AG20443 (cell line): ENCODE results near the gene CDH20.

ENCODE experiments used
- DNase-seq: peaks from one replicate; pipeline ENCODE4 v3.0.0; 2012; ENCODE audit warnings: low spot score, mixed read lengths

The CDH20 gene

DNA sequence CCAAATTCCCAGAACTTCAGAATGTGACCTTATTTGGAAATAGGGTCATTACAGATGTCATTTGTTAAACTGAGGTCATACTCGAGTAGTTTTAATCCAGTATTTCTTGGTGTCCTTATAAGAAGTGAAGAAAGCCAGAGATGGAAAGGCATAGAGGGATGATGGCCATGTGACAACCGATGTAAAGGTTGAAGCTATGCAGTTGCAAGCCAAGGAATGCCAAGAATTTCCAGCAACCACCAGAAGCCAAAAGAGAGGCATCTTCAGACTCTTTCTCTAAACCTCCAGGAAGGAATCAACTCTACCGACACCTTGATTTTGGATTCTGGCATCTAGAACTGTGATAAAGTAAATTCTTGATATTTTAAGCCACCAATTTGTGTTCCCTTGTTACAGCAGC, 242.2 kb downstream of the CDH20 start:
- no peak for DNase-seq

DNA sequence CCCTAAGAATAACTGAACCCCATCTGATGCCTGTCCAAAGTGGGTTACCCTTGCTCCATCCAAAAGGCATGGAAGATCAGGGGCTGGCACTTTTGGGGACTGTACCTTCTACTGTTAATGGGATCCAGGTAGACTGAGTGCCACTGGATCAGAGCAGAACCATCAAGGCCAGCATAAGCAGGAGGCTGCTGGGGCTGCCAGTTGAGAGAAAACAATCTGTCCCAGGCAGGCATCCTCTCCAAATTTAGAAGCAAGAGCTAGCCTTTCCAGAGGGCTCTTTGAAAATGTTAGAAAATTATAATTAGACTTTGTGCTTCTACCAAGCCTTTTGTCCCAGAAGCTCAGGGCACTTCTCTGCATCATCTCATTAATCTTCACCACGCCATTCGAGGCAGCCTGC, 245.6 kb downstream of the CDH20 start:
- DNase-seq: no peak

DNA sequence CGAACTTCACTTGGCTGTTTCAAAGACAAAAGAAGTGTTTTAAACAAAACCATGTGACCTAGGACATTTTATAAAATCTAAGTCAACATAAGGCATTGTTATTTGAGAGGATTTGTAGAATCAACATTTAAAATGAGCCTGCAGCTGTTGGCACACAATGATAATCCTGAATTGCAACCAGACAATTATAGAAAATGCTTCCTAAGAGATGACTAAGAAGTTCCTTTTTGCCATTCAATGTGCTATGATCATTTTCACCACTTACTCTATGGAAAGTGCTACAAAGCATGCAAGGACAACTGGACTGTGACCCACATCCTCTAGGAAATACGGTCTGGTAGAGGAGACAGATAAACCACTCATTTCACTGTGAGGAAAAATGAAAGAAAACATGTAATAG, 246.4 kb downstream of the CDH20 start:
- no peak for DNase-seq

DNA sequence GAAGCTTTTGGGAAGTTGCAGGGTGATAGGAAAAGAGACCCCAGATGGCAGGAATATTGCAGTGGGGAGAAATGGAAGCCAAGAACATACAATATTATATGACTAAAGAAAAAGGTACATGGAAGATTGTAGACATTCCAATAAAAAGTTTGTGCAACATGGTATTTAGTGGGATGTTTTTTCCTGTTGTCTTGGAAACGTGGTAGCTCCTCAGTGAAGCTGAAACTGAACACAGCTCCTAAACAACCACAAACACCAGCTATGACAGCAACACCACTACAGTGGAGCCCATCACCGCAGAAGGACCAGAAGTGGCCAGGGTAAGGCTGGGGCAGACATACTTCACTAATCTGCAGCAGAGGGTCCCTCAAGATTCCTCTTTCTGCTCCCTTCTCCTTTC, 246.8 kb downstream of the CDH20 start:
- DNase-seq: no peak

DNA sequence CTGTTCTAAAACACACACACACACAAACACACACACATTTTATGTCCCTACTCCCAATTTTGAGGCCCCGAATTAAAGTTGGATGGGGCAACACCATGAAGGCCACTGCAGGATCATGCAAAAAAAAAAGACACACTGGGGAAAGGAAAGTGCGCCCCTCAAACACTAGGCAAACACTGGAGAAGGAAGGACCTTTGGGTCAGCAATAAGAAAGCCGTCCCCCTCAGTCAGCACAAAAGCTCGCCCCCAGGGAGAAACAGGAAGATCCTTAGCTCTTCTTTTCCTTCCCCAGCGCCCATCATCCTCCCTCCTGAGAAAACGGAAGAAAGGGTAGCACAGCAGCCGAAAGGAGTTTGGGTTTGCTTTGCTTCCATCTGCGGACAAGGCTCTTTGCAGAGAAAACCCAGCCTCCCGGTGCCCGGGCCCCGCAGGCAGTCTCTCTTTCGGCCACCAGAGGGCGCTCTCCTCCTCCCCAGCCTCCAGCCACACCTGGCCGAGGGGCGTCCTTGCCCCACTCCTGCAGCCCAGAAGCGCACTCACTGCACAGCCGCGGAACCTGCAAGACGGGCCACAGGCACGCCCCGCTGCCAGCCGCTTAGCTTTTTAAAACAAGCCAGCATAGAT, 248.5 kb downstream of the CDH20 start:
- DNase-seq: peak; percentile 91

DNA sequence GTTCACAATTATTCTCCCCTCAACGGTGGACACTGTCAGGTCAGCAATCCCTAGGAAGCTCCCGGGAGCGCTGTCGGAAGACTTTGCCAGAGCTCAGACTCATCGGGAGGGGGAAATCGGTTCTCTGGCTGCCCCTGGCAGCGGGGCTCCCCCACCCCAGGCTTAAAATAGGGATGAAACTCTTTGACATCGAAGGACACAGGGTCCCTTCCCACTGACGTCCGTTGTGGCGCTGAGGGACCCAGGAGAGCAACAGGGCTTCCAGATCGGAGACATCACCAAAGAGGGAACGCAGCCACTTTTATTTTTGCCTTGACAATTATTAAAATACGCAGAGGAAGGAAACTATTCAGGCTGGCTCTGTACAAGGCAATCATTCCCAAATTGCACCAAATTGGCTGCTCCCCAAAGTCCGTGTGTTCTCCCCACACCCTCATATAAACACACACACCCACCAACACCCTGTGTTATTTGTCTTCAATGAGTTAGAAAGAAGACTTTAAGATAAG, 249.0 kb downstream of the CDH20 start:
- DNase-seq: peak; percentile 11

DNA sequence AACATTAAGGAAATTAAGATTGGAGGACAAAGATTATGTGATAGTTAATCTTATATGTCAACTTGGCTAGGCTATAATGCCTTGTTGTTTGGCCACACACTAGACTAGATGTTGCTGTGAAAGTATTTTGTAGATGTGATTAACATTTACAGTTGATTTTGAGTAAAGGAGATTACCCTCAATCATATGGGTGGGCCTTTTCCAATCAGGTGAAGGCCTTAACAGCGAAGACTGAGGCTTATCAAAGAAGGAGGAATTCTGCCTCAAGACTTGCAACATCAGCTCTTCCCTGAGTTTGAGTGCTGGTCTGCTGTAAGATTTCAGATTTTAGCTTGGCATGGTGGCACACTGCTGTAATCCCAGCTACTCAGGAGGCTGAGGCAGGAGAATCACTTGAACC, 250.3 kb downstream of the CDH20 start:
- DNase-seq: no peak

DNA sequence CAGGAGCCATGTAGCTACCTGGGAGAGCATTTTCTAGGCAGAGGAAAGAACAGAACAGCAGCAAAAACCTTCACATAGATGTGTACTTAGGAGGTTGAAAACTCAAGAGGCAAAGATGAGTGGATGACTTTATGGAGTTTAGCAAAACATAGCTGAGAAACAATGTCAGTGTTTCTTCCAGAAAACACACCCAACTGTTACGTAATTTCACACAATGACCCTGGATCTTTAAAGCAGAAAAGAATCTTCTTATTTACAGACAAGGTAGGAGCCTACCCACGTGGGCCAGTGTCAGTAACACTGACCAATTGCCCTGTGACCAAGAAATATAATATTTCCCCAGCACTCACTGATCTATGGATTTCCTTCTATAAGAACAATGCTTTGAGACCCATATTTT, 254.6 kb downstream of the CDH20 start:
- peak; percentile 18 for DNase-seq

DNA sequence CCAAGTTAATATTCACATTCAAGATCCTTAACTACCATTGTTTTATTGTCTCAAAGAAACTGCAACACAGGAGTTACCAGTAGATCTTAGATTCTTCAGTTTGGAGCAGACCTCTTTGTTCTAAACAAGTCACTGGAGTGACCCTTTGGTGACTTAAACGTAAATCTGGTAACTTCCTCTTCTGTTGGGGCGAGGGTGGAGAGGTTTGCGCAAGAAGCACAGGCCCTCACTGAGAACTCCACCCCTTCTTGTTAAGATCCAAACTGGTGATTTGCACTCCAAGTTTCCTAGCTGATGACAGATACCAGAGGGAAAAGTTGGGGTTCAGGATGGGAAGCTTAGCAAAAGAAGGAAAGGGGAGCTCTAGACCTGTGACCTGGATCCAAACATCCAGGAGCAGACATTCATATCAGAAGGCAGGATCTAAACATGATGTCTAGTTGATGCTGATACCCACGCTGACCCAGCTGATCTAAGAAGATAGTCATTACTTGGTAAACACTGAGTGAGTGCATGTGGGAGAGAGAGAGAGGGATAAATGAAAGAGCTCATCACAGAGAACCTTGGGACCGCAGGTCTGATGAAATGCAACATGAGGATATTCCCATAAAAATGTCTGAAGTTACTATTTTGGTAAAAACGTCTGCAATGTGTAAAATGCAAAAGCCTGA, 256.0 kb downstream of the CDH20 start:
- DNase-seq: no peak

DNA sequence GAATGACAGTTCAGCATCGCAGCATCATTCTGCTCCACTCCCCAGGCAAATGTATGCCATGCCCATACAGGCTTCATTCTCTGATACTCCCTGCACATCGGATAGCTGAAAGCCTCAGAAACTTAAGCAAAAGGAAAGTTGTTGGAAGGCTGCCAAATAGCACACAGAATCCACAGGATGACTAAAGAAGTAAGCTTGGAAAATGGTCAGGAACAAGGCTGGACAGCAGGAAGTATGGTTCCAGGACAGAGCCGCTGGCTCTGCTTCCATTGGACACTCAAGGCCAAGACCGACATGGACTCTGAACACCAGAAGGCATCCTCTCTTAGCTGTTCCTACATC, 256.5 kb downstream of the CDH20 start:
- no peak for DNase-seq

DNA sequence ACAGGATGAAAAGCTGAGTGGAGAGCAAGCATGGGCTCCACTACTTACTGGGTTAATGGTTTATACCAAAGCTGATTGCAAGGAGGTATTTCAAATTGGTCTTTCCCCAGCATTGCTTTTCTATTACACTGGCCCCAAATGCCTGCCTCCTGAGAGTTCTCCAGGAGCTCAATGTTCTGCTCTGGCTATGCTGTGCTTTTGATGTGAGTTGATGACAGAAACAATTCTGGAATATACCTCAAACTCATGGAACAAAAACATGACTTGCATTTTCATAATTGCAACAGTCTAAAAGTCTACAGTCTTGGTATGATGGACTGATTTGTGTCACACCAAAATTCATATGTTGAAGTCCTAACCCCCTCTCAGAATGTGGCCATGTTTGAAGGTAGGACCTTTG, 258.0 kb downstream of the CDH20 start:
- no peak for DNase-seq

DNA sequence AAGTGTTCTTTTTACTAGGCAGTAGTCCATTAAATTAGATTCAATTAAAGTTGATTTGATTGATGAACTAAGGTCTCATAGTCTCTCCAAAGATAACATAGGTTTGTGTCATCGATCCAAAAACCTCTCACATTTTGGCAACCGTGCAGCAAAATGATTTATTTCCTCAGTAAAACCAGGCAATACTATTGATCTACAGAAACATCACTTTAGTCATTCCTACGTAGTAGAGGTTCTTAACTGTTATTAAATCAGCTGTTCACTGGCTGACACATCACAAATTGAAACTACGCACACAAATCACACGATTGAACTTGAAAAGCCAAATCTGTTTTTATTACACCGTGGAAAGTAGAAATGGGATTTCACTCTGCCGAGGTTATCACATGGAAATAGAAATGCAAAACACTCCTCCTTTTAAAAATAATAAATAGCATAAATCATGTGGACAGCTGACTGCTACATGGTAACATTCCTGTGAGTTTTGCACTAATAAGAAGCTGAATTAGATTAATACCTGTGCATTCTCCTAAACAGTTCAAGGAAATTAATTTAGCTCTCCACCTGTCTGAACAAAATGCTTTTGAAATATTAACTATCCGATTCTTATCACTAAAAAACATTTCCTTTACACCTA, 262.5 kb downstream of the CDH20 start:
- DNase-seq: no peak

DNA sequence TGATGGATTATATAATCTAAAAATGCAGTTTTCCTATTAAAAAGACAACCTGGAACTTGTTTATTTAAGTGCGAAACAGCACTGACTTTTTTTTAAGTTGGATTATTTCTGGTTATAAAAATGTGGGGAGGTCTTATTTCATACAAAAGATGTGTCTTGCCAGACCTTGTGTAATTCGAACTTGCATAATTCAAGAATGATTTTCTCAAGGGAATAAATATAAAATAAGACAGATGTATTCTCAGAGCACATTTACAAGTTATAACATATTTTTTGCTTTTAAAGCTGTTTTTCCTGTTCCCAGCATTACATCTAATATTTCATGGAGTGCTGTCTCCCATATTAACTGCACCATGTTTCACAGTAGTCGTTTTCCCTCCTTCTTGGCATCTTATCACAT, 263.1 kb downstream of the CDH20 start:
- DNase-seq: no peak

DNA sequence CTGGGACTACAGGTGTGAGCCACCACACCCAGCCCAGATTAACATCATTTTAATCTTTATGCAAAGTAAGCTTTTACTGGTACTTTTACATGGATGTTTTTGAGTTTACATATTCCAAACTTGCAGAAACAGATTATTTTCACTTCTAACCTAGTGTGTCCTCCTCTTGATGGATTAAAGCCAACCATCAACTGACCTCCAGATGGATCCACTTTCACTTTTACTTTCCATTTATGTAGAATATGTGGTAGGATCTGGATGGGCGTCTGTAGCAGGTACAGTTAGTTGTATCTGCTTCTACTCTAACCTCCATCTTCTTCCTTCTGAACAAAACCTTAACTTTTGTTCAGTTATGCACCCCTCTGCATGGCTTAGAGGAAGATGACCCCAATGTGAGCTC, 264.1 kb downstream of the CDH20 start:
- DNase-seq: no peak

DNA sequence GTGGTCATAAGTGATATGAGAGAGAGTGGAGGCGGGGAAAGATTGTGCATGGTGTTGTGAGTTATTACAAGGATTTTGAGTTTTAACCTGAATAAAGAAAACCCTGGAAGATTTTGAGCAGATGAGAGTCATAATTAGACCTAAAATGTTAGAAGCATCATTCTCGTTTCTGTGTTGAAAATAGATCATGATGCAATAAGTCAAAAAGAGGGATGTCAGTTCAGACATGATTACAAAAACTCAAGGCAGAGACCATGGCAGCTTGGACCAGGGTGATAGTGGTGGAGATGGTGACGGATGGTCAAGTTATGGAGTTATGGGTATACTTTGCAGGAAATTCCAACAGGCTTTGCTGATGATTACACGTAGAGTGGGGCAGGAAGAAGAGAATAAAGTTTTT, 267.2 kb downstream of the CDH20 start:
- DNase-seq: no peak

DNA sequence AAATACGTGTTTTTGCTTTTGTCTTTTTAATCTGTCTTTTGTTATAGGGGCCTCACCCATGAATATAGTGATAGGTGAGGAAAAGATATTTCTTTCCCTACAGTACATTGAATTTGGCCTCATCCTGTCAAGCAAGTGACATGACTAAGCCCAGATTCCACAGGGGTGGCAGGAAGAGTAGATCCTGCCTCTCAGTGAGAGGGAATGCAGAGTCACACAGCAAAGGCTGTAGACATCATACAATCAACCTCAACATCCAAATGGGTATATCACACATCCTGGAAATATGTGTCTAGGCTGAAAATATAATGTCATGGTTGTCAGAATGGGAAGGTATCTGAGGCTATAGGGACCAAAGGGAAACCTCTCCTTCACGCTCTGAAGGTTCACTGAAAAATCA, 269.6 kb downstream of the CDH20 start:
- peak; percentile 54 for DNase-seq
